Right forelimb (tissue), 1 donor: ENCODE data around the gene WNT2B.

ENCODE experiments used
- DNase-seq: peaks from one replicate; pipeline ENCODE4 v3.0.0-alpha.2; 2018

WNT2B gene

GRCh38 chr1:112505400-112505785, 3.4 kb upstream of the WNT2B start:
- no peak for DNase-seq

- DNase-seq = no peak
Observed at GRCh38 chr1:112505878-112506277, 2.9 kb upstream of the WNT2B start.

GRCh38 chr1:112506306-112506705, 2.5 kb upstream of the WNT2B start:
- DNase-seq = no peak

- no peak for DNase-seq
Observed at GRCh38 chr1:112506731-112507130, 2.0 kb upstream of the WNT2B start.

DNA sequence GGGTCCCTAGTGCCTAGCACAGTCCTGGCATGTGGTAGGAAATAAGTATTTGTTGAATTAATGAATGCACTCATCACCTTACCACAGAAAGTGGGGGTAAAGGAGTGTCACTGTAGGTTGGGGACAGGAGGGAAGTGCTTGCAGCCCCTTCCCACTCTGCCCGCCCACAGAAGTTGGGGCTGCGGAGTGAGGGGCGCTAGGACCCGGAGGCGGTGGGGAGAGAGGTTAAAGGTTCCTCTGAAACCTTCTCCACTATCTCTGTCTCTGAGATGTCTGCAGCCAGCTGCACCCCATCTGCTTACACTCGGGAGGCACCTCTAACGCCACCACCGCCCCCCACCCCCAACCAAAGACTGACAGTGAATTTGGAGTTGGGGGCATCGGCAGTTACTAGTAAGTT, 1.4 kb upstream of the WNT2B start:
- no peak for DNase-seq

- DNase-seq = peak; percentile 71
Observed at GRCh38 chr1:112507921-112508277, 866 bp upstream of the WNT2B start.

- no peak for DNase-seq
Observed at GRCh38 chr1:112509005-112509659, 367 bp downstream of the WNT2B start.

GRCh38 chr1:112509660-112510178, 954 bp downstream of the WNT2B start:
- DNase-seq = no peak

DNA sequence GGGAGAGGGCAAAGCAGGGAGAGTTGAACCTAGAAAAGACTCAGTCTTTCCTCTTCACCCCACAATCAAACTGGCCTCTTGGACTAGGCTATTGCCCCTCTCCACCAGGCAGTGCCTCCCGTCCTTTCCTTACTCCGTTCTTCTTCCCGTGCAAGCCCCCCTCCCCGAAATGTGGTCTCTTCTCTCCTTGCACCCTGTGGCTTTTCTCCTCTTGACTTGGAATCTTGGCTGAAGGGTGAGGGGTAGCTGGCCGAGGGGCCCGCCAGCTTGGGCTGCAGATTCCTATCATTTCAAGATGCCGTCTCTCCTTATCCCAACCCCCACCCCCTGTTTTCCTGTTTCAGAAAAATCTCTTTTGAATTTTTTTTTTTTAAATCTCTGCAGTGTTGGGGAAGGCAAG, 1.6 kb downstream of the WNT2B start:
- DNase-seq = no peak

GRCh38 chr1:112511897-112512296, 3.1 kb downstream of the WNT2B start:
- DNase-seq = no peak

DNA sequence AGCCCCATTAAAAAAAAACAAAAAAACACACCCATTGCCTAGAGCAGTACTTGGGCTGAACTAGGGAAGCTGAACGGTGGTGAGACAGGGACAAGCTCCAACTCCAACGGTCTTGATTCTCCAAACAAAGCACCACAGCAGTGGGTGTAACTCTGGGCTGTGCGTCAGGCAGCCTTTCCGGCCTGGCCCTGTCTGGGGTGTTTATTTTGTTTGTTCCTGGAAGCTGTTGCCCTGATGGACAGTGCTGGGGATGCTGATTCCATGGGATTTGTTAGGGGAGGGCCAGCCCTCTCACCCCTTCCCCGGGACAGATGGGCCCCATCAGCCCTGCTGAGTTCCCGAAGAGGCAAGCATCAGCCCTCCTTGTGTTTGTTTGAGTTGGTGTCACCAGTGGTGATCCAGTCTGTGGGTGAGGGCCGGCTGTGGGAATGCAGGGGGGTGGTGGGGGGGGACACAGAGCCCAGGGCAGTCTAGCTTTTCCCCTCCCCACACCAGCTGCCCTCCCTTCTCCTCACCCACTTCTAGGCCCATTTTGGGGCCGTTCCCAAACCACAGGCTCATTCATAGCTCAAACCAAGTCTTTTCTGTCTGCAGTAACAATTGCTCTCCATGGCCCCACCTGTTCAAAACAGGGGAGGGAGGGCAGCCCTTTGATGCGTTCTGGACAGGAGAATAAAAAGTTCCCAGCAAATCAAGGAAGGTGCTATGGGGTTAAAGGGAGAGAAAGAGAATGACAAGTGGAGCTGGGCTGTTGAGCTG, 4.5 kb downstream of the WNT2B start:
- no peak for DNase-seq

DNA sequence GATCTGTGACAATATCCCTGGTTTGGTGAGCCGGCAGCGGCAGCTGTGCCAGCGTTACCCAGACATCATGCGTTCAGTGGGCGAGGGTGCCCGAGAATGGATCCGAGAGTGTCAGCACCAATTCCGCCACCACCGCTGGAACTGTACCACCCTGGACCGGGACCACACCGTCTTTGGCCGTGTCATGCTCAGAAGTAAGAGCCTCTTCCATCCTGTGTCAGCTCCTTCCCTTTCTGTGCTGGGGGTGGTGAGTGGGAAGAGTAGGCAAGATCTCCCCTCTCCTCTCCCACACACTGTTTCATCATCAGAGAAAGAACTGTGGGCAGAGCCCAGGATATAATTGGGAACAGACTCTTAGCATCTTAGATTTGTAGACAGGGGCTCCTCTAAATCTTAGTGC, 6.1 kb downstream of the WNT2B start:
- DNase-seq = no peak

DNA sequence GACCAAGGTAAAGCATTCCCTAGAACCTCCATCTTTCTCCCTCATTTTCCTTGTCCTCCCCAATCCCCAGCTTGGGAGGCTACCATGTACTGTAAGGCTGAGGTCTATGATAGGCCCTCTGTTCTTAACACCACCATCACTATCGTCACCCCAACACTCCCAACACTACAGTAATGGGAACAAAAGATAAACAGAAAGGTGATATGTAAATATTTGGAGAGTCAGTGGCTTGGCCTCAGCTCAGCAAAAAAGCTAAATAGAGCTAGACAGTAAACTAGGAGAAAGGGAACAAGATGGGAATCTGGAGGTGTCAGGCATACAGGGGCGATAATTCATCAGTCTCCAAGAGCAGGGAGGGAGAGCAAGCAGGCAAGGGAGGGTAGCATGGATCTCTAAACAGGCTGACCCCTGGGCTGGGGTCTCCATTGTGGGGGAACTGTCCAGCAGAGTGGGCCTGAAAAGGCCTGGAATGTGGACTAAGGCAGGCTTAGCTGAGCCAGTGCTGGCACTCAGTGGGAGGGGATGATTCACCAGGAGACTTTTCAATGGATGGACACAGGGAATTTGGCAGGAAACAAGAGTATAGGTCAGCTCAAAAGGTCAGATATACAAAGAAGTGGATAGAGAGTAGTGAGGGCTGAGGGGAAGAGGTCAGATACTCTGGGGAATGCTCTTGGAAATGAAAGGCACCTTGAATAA, 6.7 kb downstream of the WNT2B start:
- no peak for DNase-seq

DNA sequence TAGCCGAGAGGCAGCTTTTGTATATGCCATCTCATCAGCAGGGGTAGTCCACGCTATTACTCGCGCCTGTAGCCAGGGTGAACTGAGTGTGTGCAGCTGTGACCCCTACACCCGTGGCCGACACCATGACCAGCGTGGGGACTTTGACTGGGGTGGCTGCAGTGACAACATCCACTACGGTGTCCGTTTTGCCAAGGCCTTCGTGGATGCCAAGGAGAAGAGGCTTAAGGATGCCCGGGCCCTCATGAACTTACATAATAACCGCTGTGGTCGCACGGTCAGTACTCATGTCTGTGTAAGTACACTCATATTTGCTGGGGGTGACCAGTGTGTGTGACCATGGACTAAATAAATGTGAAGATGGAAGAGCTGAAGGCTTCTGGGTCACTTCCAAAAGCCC, 7.4 kb downstream of the WNT2B start:
- no peak for DNase-seq

GRCh38 chr1:112517231-112517630, 8.5 kb downstream of the WNT2B start:
- no peak for DNase-seq

DNA sequence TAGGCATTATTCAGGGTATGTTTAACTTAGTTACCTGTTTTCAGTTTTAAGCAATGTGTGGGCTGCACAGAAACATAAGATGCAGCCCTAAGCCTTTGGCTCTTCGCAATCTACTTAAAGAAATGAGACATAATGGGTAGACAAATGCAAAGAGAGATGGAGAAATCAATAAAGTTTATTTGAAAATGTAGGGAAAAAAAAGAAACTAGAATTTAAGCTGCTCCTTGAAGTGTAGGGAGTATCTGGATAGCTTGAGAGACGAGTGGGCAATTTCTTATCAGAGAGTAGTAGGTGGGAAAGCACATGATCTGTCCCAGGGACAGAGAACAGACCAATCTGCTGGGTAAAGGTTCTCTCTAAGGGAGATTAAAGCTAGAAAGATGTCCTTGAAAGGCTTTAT, 8.9 kb downstream of the WNT2B start:
- DNase-seq = no peak

GRCh38 chr1:112518186-112518585, 9.4 kb downstream of the WNT2B start:
- DNase-seq = no peak

GRCh38 chr1:112520166-112520565, 11.4 kb downstream of the WNT2B start:
- no peak for DNase-seq

DNA sequence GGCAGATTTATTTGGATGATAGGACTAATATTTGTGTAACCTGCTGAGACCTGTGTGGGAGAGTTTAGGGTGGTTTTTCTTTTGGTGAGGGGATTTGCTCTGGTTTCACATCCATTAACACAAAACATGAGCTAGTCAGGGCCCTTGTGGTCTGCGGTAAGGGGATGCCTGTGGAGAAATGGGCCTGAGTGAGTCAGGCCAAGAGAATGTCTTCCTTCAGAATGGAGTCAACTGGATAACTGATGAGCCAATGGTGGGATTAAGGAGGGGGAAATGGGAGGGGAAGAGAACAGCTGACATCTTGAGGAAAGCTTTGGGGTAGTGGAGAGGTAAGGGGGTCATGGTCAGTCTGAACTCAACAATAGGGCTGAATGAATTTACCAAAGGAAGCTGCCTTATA, 13.9 kb downstream of the WNT2B start:
- no peak for DNase-seq

DNA sequence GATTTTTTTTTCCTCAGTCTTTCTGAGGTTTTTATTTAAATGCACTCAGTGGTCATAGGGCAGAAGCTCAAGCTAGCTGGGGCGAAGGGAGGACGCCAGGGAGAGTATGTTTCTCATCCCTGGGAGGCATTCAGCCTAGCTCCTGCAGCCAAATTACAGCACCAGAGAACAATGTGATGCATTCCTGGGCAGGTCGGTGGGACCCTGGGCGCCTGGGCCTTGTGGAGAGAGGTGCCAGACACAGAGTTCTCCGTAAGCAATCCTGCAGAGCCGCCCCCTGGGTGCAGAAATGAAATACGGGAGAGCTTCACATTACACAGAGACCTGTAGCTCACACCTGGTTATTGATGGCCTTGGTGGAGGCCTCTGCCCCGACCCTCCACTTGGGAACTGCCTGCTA, 15.5 kb downstream of the WNT2B start:
- no peak for DNase-seq

DNA sequence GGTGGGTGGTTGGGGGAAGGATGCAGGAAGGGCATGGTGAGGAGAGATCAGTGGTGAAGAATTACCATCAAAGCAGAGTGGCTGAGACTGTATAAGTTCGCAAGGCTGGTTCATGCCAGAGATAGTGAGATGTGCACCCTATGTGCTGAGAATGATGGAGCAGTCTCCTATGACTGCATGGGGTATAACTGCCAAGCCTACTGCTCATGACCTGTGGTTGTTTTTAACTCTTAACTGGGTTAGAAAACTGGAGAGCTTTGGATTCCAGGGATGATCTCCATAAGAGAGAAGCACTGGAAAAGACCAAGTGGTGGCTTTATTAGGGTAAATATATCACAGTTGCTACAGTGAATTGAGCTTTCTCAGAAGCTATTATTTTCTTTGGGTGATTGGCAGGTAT, 16.2 kb downstream of the WNT2B start:
- no peak for DNase-seq

GRCh38 chr1:112527266-112528010, 18.7 kb downstream of the WNT2B start:
- no peak for DNase-seq

GRCh38 chr1:112528076-112528475, 19.3 kb downstream of the WNT2B start:
- DNase-seq = no peak
